Cardiac septum (tissue), 1 donor: ENCODE measurements around the gene CADM1. TPM values are rescaled to one million over a fixed set of nuclear protein-coding genes. Genes with fewer than 3 reads are reported as not detected.

Source experiments
- DNase-seq: peaks from one replicate; pipeline ENCODE4 v3.0.0-alpha.2; 2020; ENCODE audit warnings: low spot score
- intact Hi-C: fragments of 100-400 bp; cut with DNase I; formaldehyde crosslinking; loops from one replicate; pipeline ENCODE4 v1.14.0; 2022
- total RNA-seq: library from RNA; stranded (reverse); fragmentation: NEBNext Ultra II Directional; extraction: Animal tissue kit (Norgen Biotek cat#: 25700); gene quantifications from one replicate; pipeline ENCODE4 v1.2.1, GENCODE V29; 2021
- donor health status: DM: no; HTN: no; CAD: no.

CADM1 gene
- total RNA-seq, 1 donor from 2014 or later, result 36.0 TPM

DNA sequence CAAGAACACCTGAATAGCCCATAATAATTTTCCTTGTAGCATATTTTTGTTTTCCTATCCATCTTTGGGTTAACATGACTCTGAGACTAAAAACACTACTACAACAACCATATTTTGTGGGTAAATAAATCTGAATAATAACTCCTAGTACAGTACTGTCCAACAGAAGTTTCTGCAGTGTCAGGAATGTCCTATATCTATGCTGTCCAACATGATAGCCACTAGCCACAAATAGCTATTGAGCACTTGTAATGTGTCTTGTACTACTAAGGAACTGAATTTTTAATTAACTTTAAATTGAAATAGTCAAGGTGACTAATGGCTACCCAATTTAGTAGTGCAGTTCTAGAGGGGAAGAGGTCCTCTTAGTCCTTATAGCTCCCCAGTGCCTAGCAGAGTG is 135.6 kb downstream of the CADM1 start:
- intact Hi-C loops, result no loop called here
- no peak for DNase-seq

DNA sequence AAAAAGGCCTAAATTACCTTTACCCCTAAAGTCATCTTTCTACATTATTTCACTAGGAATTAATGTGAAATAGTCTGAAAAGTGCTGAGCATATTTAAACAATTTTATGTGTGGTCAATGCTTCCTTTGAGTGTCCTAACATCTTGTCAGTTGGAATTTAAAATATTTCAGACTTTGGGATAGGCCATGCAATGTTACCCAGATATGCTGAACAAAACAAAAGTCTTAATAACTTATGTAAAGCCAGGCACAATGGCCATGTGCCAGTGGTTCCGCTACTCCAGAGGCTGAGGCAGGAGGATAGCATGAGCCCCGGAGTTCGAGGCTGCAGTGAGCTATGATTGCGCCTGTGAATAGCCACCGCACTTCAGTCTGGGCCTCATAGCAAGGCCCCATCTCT is 137.4 kb downstream of the CADM1 start:
- DNase-seq, result no peak
- intact Hi-C loops, result no loop called here

DNA sequence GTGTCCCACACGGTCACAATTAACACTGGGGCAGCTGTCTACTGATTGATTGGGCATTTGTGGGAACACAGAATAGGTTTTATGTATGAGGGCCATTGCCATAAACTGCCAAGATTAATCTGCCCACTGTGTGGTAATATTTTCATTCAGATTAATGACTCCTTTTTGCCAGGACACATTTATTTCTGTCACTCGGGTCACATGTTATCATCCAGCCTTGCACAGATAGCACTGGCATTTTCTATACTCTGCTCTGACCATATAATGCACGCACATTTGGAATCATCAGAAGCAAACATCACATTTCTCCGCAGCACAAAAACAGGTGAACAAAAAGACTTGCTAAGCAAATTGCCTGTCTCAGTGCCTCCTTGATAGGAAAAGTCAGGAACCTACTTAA is 138.3 kb downstream of the CADM1 start:
- no peak for DNase-seq
- intact Hi-C loops, result no loop called here

DNA sequence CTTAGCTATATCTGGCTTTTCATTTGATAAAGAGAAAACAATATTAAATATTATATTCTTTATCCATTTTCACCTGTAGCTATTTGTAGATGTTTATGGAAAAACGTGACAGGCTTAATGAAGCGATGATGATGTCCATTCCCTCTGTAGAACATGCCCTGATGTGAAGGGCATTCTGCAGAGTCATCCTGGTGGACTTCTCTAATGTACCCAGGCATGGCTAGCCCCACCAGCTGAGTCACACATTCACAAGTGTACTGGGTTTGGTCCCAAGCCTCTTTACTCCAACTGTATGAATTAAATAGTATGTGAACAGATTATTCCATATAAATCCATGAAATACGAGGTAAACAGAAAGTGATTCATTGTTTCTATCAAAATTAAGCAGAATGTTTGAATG is 139.3 kb downstream of the CADM1 start:
- intact Hi-C loops, result no loop called here
- DNase-seq, result no peak

DNA sequence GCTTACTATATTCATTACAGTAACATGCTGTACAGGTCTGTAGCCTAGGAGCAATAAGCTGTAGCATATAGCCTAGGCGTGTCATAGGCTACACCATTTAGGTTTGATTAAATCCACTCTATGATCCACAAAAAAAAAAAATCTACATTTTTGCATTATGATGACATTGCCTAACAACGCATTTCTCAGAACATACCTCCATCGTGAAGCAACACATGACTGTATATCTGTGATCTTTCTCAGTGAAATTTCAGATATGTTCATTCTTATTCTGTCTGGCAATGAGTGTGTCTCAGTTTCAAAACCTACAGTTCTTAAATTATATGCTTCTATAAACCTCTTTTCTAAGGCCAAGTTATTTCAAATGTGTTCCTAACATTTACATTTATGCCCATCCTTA is 140.3 kb downstream of the CADM1 start:
- no peak for DNase-seq
- intact Hi-C loops, result no loop called here

DNA sequence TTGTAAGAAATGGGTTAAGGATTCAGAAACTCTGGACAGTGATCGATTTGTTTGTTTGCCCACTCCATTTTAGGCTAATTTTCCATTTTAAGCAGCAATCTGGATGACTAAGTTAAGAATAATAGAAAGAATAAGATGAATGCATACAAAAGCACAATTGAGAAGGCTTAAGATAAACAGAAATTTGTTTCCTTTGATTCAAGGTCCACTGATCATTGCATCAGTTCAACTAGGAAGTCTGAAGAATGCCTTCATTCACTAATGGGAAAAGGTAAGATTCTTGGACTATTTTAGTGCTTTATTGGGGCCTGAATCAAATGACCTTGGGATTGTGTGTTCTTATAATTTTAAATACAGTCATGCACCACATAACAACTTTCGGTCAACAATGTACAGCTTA is 140.8 kb downstream of the CADM1 start:
- intact Hi-C loops, result no loop called here
- no peak for DNase-seq

DNA sequence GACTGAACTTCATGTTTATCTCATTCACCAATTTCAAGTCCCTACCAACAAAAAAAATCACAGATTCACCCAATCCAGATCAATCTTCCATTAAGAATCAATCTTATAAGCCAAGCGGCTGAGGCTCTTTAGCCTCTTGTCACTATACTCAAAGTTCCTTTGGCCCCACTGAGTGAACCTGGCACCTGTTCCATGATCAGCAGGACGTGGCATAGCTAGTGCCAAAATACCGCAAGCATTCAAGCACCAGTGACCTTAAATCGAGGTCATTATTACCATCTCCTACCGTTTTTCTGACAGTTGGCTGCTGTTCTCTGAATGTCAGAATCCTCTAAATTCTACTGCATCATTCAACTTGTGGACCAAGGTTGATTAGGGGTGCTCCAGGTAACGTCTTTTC is 141.2 kb downstream of the CADM1 start:
- intact Hi-C loops, result no loop called here
- no peak for DNase-seq

DNA sequence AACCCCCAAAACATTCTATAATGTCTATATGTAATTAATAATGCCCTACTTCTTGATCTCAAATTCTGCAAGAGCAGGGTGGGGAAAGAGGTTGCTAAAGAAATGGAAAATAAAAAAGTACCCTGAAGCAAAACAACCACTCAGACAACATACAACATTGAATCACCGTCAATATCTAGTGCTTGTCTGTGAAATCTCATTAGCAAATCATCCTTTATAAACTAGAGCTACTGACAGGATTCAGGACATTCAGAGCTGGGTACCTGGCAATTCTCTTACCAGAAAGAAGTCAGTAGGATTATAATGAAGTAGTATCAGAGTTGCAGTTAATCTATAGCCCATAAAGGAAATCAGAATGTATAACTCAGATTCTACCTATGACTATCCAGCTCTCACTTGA is 143.2 kb downstream of the CADM1 start:
- DNase-seq, result no peak
- intact Hi-C loops, result no loop called here

DNA sequence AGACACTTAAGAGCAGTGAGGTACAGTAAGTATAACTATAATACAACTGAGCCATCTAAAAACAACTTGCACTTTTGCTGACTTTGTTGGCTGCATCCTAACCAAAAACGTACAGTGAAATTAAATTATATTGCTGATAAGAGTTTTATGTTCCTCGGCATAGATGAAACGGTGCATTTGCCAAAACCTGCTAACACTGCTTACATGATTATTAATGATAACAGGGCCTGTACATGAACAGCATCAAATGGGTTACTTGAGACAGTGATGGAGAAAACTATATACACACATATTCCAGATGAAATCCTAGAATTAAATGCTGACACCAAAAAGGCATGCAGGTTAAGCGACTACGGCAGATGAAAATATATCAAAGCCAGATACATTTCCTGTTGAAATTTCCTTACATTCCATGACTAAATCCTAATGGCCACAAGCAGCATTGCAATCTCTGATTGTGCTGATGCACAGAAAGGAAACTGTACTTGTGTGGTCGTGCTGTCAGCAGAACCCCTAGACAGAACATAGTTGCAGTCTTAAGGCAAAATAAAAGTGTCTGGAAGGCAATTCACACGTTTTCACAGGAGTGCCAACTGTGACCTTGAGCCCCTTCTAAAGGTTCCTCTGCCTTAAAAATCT is 143.9 kb downstream of the CADM1 start:
- no peak for DNase-seq
- intact Hi-C loops, result no loop called here

DNA sequence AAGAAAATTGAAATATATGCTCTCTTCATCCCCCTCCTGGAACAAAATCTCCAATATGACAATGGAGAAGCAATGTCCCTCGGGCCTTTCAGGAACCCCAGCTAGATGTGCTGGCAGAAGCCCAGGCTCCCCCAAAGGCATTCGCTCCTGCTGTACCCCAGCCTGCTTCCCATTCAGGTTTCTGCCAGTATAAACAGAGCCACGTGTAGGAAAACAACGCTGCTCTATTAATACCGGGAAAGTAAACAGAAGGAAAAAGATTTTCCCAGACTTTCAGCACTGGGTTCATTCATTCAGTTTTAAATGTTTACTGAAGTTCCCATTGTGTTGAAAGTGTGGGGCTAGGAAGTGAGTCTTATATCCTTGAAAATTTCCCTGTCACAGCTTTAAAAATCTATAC is 147.1 kb downstream of the CADM1 start:
- intact Hi-C loops, result no loop called here
- DNase-seq, result no peak

DNA sequence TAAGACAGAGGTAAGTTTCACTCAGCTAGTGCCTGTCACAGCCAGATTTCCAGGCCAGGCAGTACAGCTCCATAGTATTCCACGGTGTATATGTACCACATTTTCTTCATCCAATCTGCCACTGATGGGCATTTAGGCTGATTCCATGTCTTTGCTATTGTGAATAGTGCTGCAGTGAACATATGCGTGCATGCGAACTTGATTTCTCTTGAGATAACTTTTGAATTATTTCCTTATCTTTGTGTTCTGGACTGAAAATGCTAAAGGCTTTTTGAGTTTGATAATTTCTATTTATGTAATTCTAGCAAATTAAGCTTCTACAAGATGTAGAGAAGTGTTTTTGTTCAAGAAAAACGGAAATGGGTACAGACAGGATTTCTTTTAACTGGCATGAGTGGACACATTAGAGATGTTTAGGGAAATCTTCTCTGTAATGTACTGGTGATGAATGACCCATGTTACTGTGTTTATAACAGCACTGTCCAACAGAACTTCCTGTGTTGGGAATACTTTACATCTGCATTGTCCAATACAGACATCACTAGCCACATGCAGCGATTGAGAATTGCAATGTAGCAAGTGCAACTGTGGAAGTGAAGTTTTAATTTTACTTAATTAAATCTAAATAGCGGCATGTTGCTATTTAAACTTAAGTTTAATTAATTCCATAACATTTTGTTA is 151.3 kb downstream of the CADM1 start:
- intact Hi-C loops, result no loop called here

DNA sequence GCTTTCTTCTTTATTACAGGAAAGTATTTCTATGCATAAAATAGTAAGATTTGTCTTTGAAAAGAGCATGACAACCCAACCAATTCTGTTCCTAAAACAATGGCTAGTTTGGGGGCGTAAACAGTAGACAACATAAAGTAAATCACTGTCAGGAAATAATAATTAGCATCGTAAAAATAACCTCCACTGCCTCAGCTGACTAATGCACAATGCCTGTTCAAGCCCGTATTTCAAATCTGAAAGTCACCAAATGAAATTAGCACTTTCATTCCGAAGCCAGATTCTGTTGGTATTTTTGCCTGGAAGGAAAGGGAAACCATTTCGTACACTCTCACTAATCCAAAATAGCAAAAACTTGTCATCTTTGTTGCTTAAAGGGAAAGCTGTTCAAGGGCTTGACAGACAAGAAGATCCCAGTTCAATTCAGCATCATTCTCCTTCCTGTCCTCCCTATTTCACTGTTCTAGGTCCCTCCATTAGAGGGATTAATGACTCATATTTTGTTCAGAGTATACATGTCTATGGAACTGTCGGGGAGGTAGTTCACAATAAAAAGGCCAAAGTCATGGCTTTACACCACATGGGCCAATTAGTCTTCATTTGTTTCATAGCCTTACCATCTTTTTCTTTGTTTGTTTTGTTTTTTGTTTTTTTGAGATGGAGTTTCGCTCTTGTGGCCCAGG is 154.7 kb downstream of the CADM1 start:
- intact Hi-C loops, result no loop called here
- DNase-seq, result no peak

More for the DNA sequence above, 151.3 kb downstream of the CADM1 start:
- no peak for DNase-seq

DNA sequence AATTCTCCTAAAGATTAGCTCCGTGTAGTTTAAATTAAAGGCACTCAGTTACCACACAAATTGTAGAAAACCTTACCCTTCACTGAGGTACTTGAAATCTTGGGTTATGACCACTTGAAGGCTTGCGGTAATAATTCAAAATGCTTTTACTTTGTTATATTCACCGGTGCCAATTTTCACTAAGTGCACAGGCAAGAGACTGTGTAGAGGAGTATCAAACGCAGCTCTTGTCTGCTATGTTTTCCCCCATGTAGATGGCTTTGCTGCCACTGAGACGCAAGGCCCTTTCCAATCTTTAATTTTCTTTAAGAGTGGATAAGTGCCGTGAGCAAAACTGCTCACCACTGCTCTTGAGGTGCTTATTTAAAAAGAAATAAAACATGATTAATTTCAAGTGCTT is 155.8 kb downstream of the CADM1 start:
- intact Hi-C loops, result no loop called here
- no peak for DNase-seq

DNA sequence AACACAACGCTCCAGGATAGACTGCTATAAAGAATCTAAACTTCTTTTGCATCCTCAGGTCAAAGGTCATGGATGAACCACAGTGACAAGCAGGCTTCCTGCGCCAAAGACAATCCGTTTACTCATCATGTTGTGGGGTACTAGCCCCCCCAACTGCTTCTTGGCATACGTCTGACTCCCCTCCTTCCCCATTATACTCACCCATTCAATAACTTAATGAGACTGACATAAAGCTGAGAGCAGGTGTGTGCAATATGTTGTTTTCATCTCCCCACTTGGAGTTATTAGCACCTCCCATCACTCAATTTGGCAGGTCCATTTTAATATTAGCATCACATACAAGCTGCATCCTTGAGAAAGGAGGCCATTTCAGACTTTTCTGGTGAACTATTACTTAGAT is 157.1 kb downstream of the CADM1 start:
- intact Hi-C loops, result no loop called here
- DNase-seq, result no peak

DNA sequence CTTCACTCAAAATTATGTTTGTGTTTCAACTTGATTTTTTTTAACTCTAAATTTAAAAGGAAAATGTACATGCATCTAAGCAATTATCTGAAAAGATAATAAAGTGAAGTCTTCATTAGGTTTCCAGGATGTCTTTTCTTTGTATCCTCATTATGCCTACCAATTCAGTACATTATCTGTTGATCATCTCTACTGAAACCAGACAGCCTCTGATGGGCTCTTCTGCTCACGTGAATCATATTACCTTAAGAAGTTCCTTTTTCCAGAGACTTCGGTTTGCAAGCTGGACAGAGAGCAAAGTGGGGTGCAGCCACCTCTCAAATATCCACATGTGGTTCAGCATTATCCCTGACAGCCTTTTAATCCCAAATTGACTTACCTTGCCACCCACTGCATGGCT is 158.4 kb downstream of the CADM1 start:
- intact Hi-C loops, result no loop called here
- DNase-seq, result no peak

DNA sequence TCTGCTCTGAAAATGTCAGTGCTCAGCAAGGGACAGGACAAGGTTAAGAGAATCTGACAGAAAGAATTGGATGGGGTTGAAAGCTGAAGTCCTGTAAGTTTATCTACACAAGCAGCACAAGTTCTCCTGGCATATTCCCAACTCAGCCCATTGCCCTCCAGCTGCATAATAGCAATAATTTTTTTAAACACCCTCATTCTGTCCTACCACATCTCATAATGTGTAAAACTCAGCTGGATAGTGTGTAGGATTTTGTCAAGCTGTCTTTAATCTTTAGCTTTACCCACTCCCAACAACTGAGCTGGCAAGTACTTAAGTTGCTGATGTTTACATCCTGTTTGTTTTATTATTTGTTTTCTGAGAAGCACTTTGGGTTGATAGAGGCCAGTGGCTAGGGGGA is 158.9 kb downstream of the CADM1 start:
- intact Hi-C loops, result no loop called here

DNA sequence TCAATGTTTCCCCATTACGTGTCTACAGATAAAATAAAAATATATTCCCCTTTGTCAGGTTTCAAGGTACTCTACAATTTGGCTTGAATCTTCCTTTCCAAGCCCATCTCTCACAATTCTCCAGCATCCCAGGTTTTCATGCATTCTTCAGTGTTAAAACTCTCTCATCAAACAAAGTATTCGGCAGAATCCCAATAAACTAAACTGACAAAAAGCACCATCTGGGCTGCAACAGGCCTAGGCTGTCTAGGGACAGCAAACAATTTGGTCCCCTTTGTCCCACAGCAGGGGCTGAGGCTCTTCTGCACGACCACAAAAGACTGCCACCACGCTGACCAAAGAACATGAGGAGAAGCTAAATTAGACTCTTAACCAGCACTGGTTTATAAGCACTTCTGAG is 159.4 kb downstream of the CADM1 start:
- intact Hi-C loops, result no loop called here
- DNase-seq, result no peak

More for the DNA sequence above, 158.9 kb downstream of the CADM1 start:
- no peak for DNase-seq

DNA sequence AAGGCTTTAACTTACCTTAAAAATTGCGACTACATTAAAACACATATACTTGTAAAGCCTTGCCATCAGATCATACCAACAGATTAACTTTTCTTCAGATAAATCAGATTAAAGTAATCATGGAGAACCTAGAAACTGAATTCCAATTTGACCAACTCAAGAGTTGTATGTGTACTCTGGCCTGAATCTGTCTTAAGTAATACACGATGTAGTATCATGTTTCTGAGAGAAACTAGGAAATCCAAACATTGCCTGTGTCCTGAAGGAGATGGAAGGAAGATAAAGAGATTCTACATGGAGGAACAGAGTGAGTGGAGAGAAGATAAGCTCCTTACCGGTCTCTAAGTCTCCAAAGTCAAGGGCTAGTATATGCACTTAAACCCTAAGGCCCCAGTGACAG is 162.1 kb downstream of the CADM1 start:
- intact Hi-C loops, result no loop called here
- no peak for DNase-seq

DNA sequence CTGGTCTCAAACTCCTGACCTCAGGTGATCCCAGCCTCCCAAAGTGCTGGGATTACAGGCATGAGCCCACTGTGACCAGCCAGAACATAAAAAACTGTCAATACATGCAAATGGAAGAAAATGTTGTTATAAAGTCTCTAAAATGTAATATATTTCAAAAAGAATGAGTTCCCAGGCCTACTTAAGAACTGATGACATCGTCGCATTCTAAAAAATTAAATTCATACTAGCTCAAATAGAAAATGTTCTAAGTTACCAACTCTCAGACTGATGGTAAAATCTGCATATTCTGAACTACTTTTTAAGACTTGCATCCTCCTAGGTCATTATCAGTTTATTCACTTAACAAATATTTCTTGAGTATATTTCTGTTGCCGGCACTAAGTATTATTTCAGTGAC is 163.3 kb downstream of the CADM1 start:
- intact Hi-C loops, result no loop called here
- DNase-seq, result no peak

DNA sequence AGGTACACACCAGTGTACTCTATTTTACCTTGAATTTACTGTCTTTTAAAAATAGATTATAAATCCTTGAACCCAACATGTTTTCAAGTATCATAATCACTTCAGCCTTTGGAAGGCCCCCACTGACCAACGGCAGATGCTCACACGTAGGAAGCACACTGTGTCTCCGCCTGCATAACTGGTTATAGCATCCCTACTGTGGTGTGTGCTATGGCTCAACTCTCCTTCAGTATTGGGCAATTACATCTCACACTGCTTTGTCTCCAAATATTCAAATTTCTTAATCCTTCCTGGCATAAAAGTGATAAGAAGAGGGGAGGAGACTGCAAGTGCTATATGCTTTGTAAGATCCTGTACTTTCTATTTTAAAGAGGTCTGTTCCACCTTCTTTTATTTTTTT is 165.7 kb downstream of the CADM1 start:
- no peak for DNase-seq
- intact Hi-C loops, result loop anchor here (10.0 kb wide), 3 partner anchors 126 to 506 kb away; no protein-coding TSS in a partner anchor
